ENCODE measurements around the gene GNS.
A peak's percentile ranks its signal among the peaks of the same experiment; 100 is the strongest.
"Not testable (repeated sequence)": the region's sequence is repeated elsewhere in the genome, so short reads cannot be mapped to it uniquely, and the experiment has no call there.

GNS gene

DNA sequence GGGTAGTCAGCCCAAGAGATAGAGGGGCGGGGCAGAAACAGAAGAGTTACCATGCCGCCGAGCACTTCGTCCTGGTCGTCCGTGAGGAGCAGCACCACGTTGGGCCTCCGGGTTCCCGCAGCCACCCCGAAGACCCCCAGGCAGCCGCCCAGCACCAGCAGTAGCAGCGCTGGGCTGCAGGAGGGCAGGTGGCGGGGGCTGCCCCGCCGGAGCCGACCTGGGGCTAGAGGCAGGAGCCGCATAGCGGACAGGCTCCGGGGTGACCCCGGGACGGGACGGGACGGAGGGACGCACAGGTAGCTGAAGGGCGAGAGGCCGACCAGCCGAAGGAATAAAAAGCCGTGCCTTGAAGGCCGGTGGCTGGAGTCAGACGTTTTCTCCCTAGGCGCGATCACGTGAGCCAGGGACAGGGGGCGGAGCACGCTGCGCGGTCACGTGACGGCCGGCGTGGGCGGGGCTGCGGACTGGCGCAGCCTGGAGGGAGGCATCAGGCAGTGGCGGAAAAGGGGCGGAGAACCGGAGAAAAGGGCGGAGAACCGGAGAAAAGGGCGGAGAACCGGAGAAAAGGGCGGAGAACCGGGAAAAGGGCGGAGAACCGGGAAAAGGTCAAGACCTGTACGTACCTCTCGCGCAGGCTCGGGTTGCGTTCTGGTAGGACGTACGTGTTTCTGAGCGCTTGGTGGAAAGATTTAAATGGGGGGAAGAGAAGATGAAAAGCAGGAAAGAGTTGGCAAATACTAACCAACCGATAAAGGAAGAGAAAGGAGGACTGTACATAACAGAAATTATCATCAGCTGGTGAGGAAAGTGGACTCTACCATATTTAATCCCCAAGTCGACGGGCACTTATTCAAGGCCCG lies at the start of gene GNS:
TSS of gene GNS (minus strand) at position 372 of the 860 bp plus-strand sequence. CDS start at position 242, 130 bp downstream.
- TF ChIP-seq CTCF (IDR thresholded peaks at IDR 0.05; ENCODE audit: insufficient read depth, low read length, poor library complexity, severe bottlenecking), result no peak
- peak; percentile 97 for DNase-seq (ENCODE audit: extremely low read depth, insufficient read length)
- Histone ChIP-seq H3K27me3 (replicated peaks; ENCODE audit: control insufficient read depth, insufficient read depth, low read length) (no peaks in the 10 kb centered on the region), H3K36me3 (ENCODE audit: control insufficient read depth, insufficient read depth, low read length) (no peaks in the 10 kb centered on the region), H3K4me3 (replicated peaks; ENCODE audit: low read depth, low read length) (peak within 1 kb of the TSS; percentile 79)

GRCh38 chr12:64808110-64808509 lies 48.9 kb upstream of the GNS start:
- no peak overlapping the region for H3K4me3 ChIP-seq (replicated peaks; ENCODE audit: low read depth, low read length)
- H3K36me3 ChIP-seq (ENCODE audit: control insufficient read depth, insufficient read depth, low read length), result no peaks in the 10 kb centered on the region
- TF ChIP-seq CTCF (IDR thresholded peaks at IDR 0.05; ENCODE audit: insufficient read depth, low read length, poor library complexity, severe bottlenecking), result no peak
- H3K27me3 ChIP-seq (replicated peaks; ENCODE audit: control insufficient read depth, insufficient read depth, low read length), result no peaks in the 10 kb centered on the region
- no peak for DNase-seq (ENCODE audit: extremely low read depth, insufficient read length)

DNA sequence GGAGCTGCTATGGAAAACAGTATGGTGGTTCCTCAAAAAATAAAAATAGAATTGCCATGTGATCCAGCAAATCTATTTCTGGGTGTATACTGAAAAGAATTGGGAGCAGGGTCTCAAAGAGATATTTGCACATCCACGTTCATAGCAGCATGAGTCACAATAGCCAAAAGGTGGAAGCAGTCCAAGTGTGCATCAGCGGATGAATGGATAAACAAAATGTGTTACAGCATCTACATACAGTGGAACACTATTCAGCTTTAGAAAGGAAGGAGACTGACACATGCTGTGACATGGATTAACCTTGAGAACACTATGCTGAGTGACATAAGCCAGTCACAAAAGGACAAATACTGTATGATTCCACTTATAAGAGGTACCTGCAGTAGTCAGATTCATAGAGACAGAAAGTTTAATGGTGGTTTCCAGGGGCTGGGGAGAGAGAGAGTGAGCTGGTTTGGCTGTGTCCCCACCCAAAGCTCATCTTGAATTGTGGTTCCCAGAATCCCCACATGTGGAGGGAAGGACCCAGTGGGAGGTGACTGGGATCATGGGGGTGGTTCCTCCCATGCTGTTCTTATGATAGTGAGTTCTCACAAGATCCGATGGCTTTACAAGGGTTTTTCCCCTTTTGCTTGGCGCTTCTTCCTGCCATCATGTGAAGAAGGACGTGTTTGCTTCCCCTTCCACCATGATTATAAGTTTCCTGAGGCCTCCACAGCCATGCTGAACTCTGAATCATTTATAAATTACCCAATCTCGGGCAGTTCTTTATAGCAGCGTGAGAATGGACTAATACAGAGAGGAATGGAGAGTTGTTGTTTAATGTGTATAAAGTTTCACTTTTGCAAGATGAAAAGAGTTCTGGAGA lies 47.6 kb upstream of the GNS start:
- Histone ChIP-seq H3K4me3 (replicated peaks; ENCODE audit: low read depth, low read length) (no peak overlapping the region), H3K27me3 (replicated peaks; ENCODE audit: control insufficient read depth, insufficient read depth, low read length) (no peaks in the 10 kb centered on the region), H3K36me3 (ENCODE audit: control insufficient read depth, insufficient read depth, low read length) (no peaks in the 10 kb centered on the region)
- TF ChIP-seq CTCF (IDR thresholded peaks at IDR 0.05; ENCODE audit: insufficient read depth, low read length, poor library complexity, severe bottlenecking), result no peak
- DNase-seq (ENCODE audit: extremely low read depth, insufficient read length), result no peak

- no peak overlapping the region for H3K4me3 ChIP-seq (replicated peaks; ENCODE audit: low read depth, low read length)
- no peaks in the 10 kb centered on the region for H3K36me3 ChIP-seq (ENCODE audit: control insufficient read depth, insufficient read depth, low read length)
- no peak for DNase-seq (ENCODE audit: extremely low read depth, insufficient read length)
- TF ChIP-seq CTCF (IDR thresholded peaks at IDR 0.05; ENCODE audit: insufficient read depth, low read length, poor library complexity, severe bottlenecking), result no peak
- H3K27me3 ChIP-seq (replicated peaks; ENCODE audit: control insufficient read depth, insufficient read depth, low read length), result no peaks in the 10 kb centered on the region
These were observed 47.0 kb upstream of the GNS start for GRCh38 chr12:64806173-64806572.

GRCh38 chr12:64802180-64802775 lies 43.1 kb upstream of the GNS start:
- not testable (repeated sequence) for H3K36me3 ChIP-seq (ENCODE audit: control insufficient read depth, insufficient read depth, low read length); H3K27me3 ChIP-seq (replicated peaks; ENCODE audit: control insufficient read depth, insufficient read depth, low read length); H3K4me3 ChIP-seq (replicated peaks; ENCODE audit: low read depth, low read length)
- peak; percentile 30 for DNase-seq (ENCODE audit: extremely low read depth, insufficient read length)
- TF ChIP-seq CTCF (IDR thresholded peaks at IDR 0.05; ENCODE audit: insufficient read depth, low read length, poor library complexity, severe bottlenecking), result peak; percentile 90
